ENCODE data around the gene SLC22A31. TPM values are rescaled to one million over a fixed set of nuclear protein-coding genes. Genes with fewer than 3 reads are reported as not detected.

SLC22A31 gene
- total RNA-seq, 4 donors from 2014 or later = 0.54 TPM; not detected in 3

DNA sequence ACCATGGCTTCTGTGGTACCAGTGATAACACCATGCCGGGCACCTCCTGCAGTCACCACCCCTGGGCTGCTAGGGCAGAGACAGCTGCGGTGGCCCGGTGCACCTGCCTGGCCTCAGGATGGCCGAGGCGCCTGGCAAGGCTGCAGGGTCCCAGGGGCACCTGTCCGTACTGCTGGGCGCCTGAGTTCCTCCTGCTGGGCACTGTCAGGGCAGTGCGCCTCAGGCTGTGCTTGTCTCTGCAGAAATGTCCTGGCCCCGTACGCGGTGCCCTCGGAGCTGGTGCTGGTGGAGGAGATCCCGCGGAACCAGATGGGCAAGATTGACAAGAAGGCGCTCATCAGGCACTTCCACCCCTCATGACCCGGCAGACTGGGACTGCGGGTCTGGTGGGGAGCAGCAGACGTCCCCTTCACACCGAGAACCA is 46.5 kb downstream of the SLC22A31 start:
- Histone ChIP-seq H3K36me3 (peaks cover 7 to 22% of the 10 kb centered on the region in 2 donors), H3K4me1 (peaks cover 14 to 20% of the 10 kb centered on the region in 2 donors), H3K27me3 (no peaks in the 10 kb centered on the region), H3K9me3 (no peaks in the 10 kb centered on the region), H3K4me3 (replicated peaks in 1 of 3) (no peak overlapping the region), H3K27ac (no peak overlapping the region)
- WGBS, 2 donors = 85% methylated on average over 17 of the region's 19 CpGs; no CpG with 5 or more reads in 1 of the 2 donors
- TF ChIP-seq POLR2A (IDR thresholded peaks at IDR 0.05) = no peak
- TF ChIP-seq, protein P1, sequence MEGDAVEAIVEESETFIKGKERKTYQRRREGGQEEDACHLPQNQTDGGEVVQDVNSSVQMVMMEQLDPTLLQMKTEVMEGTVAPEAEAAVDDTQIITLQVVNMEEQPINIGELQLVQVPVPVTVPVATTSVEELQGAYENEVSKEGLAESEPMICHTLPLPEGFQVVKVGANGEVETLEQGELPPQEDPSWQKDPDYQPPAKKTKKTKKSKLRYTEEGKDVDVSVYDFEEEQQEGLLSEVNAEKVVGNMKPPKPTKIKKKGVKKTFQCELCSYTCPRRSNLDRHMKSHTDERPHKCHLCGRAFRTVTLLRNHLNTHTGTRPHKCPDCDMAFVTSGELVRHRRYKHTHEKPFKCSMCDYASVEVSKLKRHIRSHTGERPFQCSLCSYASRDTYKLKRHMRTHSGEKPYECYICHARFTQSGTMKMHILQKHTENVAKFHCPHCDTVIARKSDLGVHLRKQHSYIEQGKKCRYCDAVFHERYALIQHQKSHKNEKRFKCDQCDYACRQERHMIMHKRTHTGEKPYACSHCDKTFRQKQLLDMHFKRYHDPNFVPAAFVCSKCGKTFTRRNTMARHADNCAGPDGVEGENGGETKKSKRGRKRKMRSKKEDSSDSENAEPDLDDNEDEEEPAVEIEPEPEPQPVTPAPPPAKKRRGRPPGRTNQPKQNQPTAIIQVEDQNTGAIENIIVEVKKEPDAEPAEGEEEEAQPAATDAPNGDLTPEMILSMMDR (IDR thresholded peaks at IDR 0.05) = no peak
- intact Hi-C loops (cut with DNase I) = no loop called here
- DNase-seq = no peak

DNA sequence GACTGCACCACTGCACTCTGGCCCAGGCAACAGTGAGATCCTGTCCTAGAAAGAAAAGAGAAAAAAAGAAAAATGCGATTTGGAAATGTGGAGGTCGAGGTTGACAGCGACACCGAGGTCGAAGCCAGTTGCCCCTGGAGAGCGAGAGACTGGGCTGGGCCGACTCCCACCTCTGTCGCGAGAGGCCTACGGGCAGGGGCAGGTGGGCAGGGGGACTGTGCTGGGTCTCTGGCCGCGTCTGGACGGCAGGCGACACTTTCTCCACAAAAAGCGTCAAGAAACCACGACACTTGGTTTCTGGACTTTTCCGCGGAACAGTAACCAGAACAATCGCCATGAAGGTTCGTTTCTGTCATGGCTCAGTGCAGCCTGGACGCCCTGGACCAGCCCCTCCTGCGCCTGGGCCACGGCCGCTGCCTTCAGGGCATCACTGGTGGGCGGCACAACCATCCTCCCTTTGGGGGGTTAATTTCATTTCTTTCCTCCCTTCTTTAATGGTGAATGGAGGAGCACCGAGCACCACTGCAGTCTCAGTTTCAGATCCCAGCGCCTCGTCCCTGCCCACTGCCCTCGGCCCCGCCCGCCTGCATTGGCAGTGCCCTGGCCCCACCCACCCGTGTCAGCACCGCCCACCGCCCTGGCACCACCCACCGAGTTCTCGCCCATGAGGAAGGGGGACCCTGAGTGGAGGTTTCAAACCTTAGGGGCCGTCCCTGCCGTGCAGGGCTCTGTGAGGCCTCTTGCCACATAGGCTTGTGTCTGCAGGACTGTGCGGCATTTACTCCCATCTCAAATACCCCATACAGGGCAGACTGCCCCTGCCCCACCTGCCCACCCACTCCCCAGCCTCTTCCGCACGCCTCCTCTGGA is 47.3 kb downstream of the SLC22A31 start:
- H3K4me3 ChIP-seq (replicated peaks in 1 of 3) = no peak overlapping the region
- DNase-seq = no peak
- no peak for TF ChIP-seq POLR2A (IDR thresholded peaks at IDR 0.05)
- TF ChIP-seq, protein P1 (IDR thresholded peaks at IDR 0.05) = no peak
- peaks cover 14 to 20% of the 10 kb centered on the region in 2 donors for H3K4me1 ChIP-seq
- intact Hi-C loops (cut with DNase I) = no loop called here
- whole genome bisulfite sequencing, 2 donors = 92 to 93% methylated on average over 34 to 40 of the region's 41 CpGs
- no peak overlapping the region for H3K27ac ChIP-seq
- no peaks in the 10 kb centered on the region for H3K27me3 ChIP-seq
- no peaks in the 10 kb centered on the region for H3K9me3 ChIP-seq
- H3K36me3 ChIP-seq = peaks cover 7 to 29% of the 10 kb centered on the region in 2 donors

DNA sequence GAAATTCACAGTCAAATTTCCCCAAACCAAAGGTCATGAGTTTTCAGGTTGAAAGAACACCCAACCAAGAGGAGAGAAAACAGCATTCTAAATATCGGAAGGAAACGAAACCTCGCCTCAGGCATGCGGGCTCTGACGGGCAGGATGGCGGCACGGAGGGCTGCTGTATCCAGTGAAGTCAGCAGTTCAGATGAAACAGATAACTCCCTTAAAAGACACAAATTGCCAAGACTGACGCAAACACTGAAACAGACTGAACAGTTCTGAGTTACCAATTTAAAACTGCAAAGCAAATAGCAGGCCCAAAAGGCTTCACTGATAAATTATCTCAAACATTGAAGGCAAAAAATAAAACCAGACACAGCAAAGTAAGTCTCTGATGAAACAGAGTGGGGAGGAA is 49.4 kb downstream of the SLC22A31 start:
- DNase-seq = no peak
- WGBS, 2 donors = 92 to 98% methylated on average over 8 of the region's 8 CpGs
- Histone ChIP-seq H3K36me3 (peaks cover 14 to 36% of the 10 kb centered on the region in 2 donors), H3K9me3 (no peaks in the 10 kb centered on the region), H3K27me3 (no peaks in the 10 kb centered on the region), H3K4me1 (peaks cover 14 to 17% of the 10 kb centered on the region in 2 donors), H3K4me3 (replicated peaks in 1 of 3) (no peak overlapping the region), H3K27ac (no peak overlapping the region)
- TF ChIP-seq, protein P1 (IDR thresholded peaks at IDR 0.05) = no peak
- TF ChIP-seq POLR2A (IDR thresholded peaks at IDR 0.05) = no peak
- intact Hi-C loops (cut with DNase I) = no loop called here

DNA sequence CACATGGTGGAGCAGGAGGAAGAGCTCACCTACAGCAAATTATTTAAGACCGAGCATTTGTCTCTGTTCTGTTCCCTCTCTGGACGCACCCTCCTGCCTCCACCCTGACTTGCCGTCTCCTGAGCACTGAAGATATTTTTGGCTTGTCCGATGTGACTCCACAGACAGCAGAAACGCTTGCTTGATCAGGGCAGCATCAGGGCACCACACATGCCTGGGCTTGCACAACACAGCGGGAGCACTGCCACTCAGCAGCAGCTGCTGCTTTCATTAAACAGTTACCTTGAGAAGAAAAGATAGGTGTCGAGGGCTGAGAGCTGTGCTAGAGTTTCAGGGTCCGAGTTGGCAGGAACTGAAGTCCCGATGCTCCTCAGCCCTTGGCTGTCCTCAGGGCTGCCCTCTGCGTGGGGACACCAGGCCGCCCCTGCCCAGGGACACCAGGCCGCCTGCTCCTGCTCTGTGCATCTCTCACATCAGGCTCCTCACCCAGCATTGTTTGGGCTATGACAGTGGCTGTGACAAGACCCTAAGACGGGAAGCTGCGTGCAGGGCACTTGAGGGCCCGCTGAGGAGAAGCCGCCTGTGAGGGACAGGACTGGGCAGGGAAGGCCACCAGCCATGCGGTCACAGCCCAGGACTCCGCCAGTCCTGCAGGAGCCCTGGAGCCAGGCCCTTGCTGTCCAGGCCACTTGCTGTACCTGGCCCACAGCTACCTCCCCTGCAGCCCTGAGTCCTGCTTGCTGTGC is 50.1 kb downstream of the SLC22A31 start:
- DNase-seq = no peak
- peaks cover 18 to 43% of the 10 kb centered on the region in 2 donors for H3K36me3 ChIP-seq
- peaks cover 8 to 10% of the 10 kb centered on the region in 2 donors for H3K4me1 ChIP-seq
- no peaks in the 10 kb centered on the region for H3K27me3 ChIP-seq
- WGBS, 2 donors = 97% methylated on average over 17 to 18 of the region's 18 CpGs
- H3K4me3 ChIP-seq (replicated peaks in 1 of 3) = no peak overlapping the region
- no peaks in the 10 kb centered on the region for H3K9me3 ChIP-seq
- intact Hi-C loops (cut with DNase I) = no loop called here
- TF ChIP-seq, protein P1 (IDR thresholded peaks at IDR 0.05) = no peak
- no peak for TF ChIP-seq POLR2A (IDR thresholded peaks at IDR 0.05)
- no peak overlapping the region for H3K27ac ChIP-seq

Data from thyroid gland (tissue), 4 donors.